K562 (cell line): Measurements from ENCODE around the gene ASXL2. TPM values are rescaled to one million over a fixed set of nuclear protein-coding genes. Genes with fewer than 3 reads are reported as not detected.

Source experiments
- CAMTA2 ChIP-seq: fragments of 250-450 bp; sonication (Bioruptor Pico); conservative IDR thresholded peaks from 2 replicates; pipeline ENCODE4 v1.5.1; 2022
- CBFA2T2 ChIP-seq: fragments of 450-650 bp; conservative IDR thresholded peaks from 2 replicates; pipeline ENCODE4 v1.6.1; 2017; ENCODE audit warnings: mild to moderate bottlenecking
- GTF2B ChIP-seq: IDR thresholded peaks from 2 replicates; pipeline ENCODE4 v1.6.1; 2011; ENCODE audit not compliant: insufficient read length; ENCODE audit errors: extremely low read depth
- RFX7 ChIP-seq: fragments of 250-450 bp; sonication (Bioruptor Pico); IDR thresholded peaks from 2 replicates; pipeline ENCODE4 v1.5.1; 2021; ENCODE audit warnings: mild to moderate bottlenecking
- SIX5 ChIP-seq, 2 experiments: IDR thresholded peaks; 2 replicates each; pipeline ENCODE4 v1.6.1; 2011; ENCODE audit warnings: low read length in 2 of 2, borderline replicate concordance in 1 of 2, low read depth in 1 of 2, mild to moderate bottlenecking in 1 of 2, moderate library complexity in 1 of 2; ENCODE audit not compliant: insufficient read depth in 1 of 2
- WHSC1 ChIP-seq: IDR thresholded peaks from one replicate; pipeline ENCODE4 v1.6.1; 2012; ENCODE audit warnings: low read length, control low read depth, inconsistent platforms
- ZBTB33 ChIP-seq: sonication (generic); formaldehyde crosslinking; IDR thresholded peaks from 2 replicates; pipeline ENCODE4 v1.8.1; 2023; ENCODE audit warnings: mild to moderate bottlenecking, missing genetic modification reagents
- ZFPM2 ChIP-seq: fragments of 250-450 bp; sonication (Bioruptor Pico); IDR thresholded peaks from 2 replicates; pipeline ENCODE4 v1.5.1; 2022; ENCODE audit warnings: mild to moderate bottlenecking
- ZNF263 ChIP-seq: sonication (generic); formaldehyde crosslinking; IDR thresholded peaks from 2 replicates; pipeline ENCODE4 v1.8.0; 2022; ENCODE audit warnings: mild to moderate bottlenecking, missing genetic modification reagents, borderline replicate concordance
- ZNF324 ChIP-seq: fragments of 250-450 bp; sonication (Bioruptor Pico); IDR thresholded peaks from 2 replicates; pipeline ENCODE4 v1.4.0; 2020; ENCODE audit warnings: mild to moderate bottlenecking
- ZNF592 ChIP-seq: fragments of 450-650 bp; IDR thresholded peaks from 2 replicates; pipeline ENCODE4 v1.6.1; 2017; ENCODE audit warnings: antibody characterized with exemption, mild to moderate bottlenecking
- ZNF609 ChIP-seq: sonication (generic); formaldehyde crosslinking; IDR thresholded peaks from 2 replicates; pipeline ENCODE4 v1.8.1; 2023; ENCODE audit warnings: missing genetic modification reagents, mild to moderate bottlenecking, borderline replicate concordance
- ZNF699 ChIP-seq: fragments of 250-450 bp; sonication (Bioruptor Pico); IDR thresholded peaks from 2 replicates; pipeline ENCODE4 v1.8.0; 2021; ENCODE audit warnings: mild to moderate bottlenecking, moderate library complexity; ENCODE audit not compliant: insufficient replicate concordance
- ZNF766 ChIP-seq: fragments of 200-800 bp; sonication (Bioruptor generic); conservative IDR thresholded peaks from 2 replicates; pipeline ENCODE4 v1.6.1; 2016; ENCODE audit warnings: missing genetic modification characterization, missing compliant biosample characterization
- polyA plus RNA-seq, 8 experiments: library from polyadenylated mRNA; depleted of rRNA in 4 of 8; stranded (reverse) in 5 of 8; unstranded in 3 of 8; fragments of >200 nt; fragmentation: Nextera tagmentation in 2 of 8; fragmentation: Illumina TruSeq in 1 of 8; extraction: Ambion mirVana in 2 of 8; extraction: Trizol in 1 of 8; gene quantifications; 2 replicates each; pipeline versions ENCODE4 v1.2.1 to v1.2.3, GENCODE V29; 2011 to 2014; ENCODE audit warnings: inconsistent platforms in 1 of 8, missing spikeins in 1 of 8
- total RNA-seq, 7 experiments: library from RNA; depleted of rRNA in 6 of 7; stranded (reverse); fragments of >200 nt in 6 of 7; fragmentation: Illumina TruSeq in 2 of 7; extraction: Trizol in 2 of 7; gene quantifications; 2 replicates each; pipeline versions ENCODE4 v1.2.1 to v1.2.3, GENCODE V29; 2011 to 2021; ENCODE audit warnings: low replicate concordance in 1 of 7

Gene ASXL2
- total and polyA plus RNA-seq, 9 of the 15 experiments (the other 6 are each of a cell fraction or from before 2014, with no cell fraction given), result 2.2 to 25.9 (median 9.0) TPM

- TF ChIP-seq ZNF609 (CRISPR knock-in tag), result no peak
- no peak for TF ChIP-seq ZBTB33 (CRISPR knock-in tag)
- TF ChIP-seq ZNF263, result no peak
- TF ChIP-seq ZNF766, result no peak
- TF ChIP-seq ZFPM2 (CRISPR knock-in tag), result no peak
- TF ChIP-seq ZNF324, result no peak
- no peak for TF ChIP-seq WHSC1
- no peak for TF ChIP-seq SIX5 (IDR thresholded peaks at IDR 0.05; ENCODE audit: borderline replicate concordance in 1 of 2, insufficient read depth in 1 of 2, low read depth in 1 of 2, low read length in 2 of 2)
- TF ChIP-seq RFX7 (CRISPR knock-in tag), result no peak
- no peak for TF ChIP-seq CAMTA2
- no peak for TF ChIP-seq ZNF699
- 0 out of 2 replicates have a peak, but pooled peaks have one; percentile 9 for TF ChIP-seq CBFA2T2
- TF ChIP-seq ZNF592, result no peak
- no peak for TF ChIP-seq GTF2B
Observed at GRCh38 chr2:25833566-25833965, 44.7 kb downstream of the ASXL2 start (continued).
